ACC112 (cell line): ENCODE results near the gene TTC24.
"Not testable (repeated sequence)": the region's sequence is repeated elsewhere in the genome, so short reads cannot be mapped to it uniquely, and the experiment has no call there.

Experiments
- H2AFZ ChIP-seq: fragments of 200-600 bp; sonication (generic); one replicate; pipeline ENCODE4 v1.6.0; 2017; ENCODE audit warnings: antibody characterized with exemption, low read length; ENCODE audit not compliant: unreplicated experiment
- H3K27ac ChIP-seq: fragments of 200-600 bp; sonication (generic); 2 replicates; pipeline ENCODE4 v1.5.1; 2014; ENCODE audit warnings: low read depth, mild to moderate bottlenecking, antibody characterized with exemption, low read length, moderate library complexity
- H3K27me3 ChIP-seq: fragments of 200-600 bp; sonication (generic); 2 replicates; pipeline ENCODE4 v1.6.1; 2014; ENCODE audit warnings: mild to moderate bottlenecking, antibody characterized with exemption, low read length, moderate library complexity, mixed read lengths; ENCODE audit not compliant: insufficient read depth
- H3K36me3 ChIP-seq: fragments of 200-600 bp; sonication (generic); 2 replicates; pipeline ENCODE4 v1.6.1; 2016; ENCODE audit warnings: mild to moderate bottlenecking, antibody characterized with exemption, low read length, moderate library complexity, mixed read lengths; ENCODE audit not compliant: insufficient read depth
- H3K4me1 ChIP-seq: fragments of 200-600 bp; sonication (generic); one replicate; pipeline ENCODE4 v1.6.1; 2016; ENCODE audit warnings: low read length, mixed read lengths; ENCODE audit not compliant: insufficient read depth, unreplicated experiment, control insufficient read depth
- H3K4me3 ChIP-seq: fragments of 200-600 bp; sonication (generic); 2 replicates; pipeline ENCODE4 v1.5.1; 2014; ENCODE audit warnings: mild to moderate bottlenecking, low read depth, low read length
- H3K79me2 ChIP-seq: fragments of 200-600 bp; sonication (generic); one replicate; pipeline ENCODE4 v1.6.0; 2016; ENCODE audit warnings: low read length; ENCODE audit not compliant: control insufficient read depth, unreplicated experiment, insufficient read depth

TTC24 gene

DNA sequence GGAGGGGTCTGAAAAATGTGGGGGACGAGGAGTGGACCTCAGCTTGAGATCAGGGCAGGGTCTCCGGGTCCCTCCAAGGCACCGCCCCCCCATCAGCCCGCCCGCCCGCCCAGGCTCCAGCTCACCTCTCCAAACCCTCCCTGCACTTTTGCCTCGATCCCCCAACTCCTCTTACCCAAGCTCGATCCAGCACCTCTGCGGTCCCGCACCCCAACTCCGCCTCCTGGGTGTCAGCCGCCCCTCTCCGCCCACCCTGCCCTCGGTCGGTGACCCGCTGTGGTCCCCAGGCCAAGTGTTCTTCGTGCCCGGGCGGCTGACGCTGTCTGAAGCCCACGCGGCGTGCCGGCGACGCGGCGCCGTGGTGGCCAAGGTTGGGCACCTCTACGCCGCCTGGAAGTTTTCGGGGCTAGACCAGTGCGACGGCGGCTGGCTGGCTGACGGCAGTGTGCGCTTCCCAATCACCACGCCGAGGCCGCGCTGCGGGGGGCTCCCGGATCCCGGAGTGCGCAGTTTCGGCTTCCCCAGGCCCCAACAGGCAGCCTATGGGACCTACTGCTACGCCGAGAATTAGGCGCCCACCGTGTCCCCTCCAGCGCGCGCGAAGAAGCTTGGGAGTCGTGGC, 45.4 kb downstream of the TTC24 start:
- no peak overlapping the region for H2AFZ ChIP-seq
- no peaks in the 10 kb centered on the region for H3K79me2 ChIP-seq
- peaks cover 56% of the 10 kb centered on the region for H3K27me3 ChIP-seq
- no peaks in the 10 kb centered on the region for H3K4me1 ChIP-seq
- H3K4me3 ChIP-seq: peak overlapping the region; percentile 68
- no peak overlapping the region for H3K27ac ChIP-seq
- H3K36me3 ChIP-seq: no peaks in the 10 kb centered on the region

- Histone ChIP-seq H2AFZ (no peak overlapping the region), H3K27ac (no peak overlapping the region), H3K27me3 (peaks cover 56% of the 10 kb centered on the region), H3K4me1 (no peaks in the 10 kb centered on the region), H3K36me3 (no peaks in the 10 kb centered on the region), H3K4me3 (peak overlapping the region; percentile 43; the same call in 1 of the 2 replicates), H3K79me2 (no peaks in the 10 kb centered on the region)
Measured at GRCh38 chr1:156625436-156626078, 46.0 kb downstream of the TTC24 start.

- Histone ChIP-seq H2AFZ (no peak overlapping the region), H3K4me3 (no peak overlapping the region), H3K27ac (no peak overlapping the region), H3K4me1 (no peaks in the 10 kb centered on the region), H3K79me2 (no peaks in the 10 kb centered on the region), H3K27me3 (peaks cover 56% of the 10 kb centered on the region), H3K36me3 (no peaks in the 10 kb centered on the region)
Measured at GRCh38 chr1:156626079-156626438, 46.5 kb downstream of the TTC24 start.

DNA sequence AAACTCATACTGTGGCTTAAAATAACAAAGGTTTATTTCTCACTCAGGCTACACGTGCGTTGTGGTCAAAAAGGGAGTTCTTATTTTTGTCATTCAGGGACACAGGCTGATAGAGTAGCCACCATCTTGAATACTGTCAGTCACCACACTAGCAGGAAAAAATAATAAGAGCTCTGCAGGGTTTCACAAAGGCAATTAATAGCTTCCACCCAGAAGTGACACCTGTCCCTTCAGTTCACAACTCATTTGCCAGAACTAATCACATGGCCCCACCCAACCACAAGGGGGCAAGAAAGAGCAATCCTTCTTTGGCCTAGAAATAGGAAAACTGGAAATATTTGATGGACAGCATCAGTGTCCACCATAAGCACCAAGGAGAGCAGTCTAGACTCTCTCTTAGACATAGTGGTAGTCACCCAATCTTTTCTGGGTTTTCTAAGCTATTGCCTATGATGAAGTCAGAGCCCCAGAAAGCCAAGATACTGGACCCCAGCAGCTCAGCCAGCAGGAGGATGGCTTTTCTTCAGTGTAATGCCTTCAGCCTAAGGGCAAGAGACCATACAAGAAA, 47.9 kb downstream of the TTC24 start:
- Histone ChIP-seq H3K79me2 (no peaks in the 10 kb centered on the region), H3K4me1 (no peaks in the 10 kb centered on the region), H3K27ac (no peak overlapping the region), H3K27me3 (peaks cover 68% of the 10 kb centered on the region), H2AFZ (no peak overlapping the region), H3K36me3 (no peaks in the 10 kb centered on the region), H3K4me3 (no peak overlapping the region)

- Histone ChIP-seq H3K4me1 (no peaks in the 10 kb centered on the region), H2AFZ (no peak overlapping the region), H3K27ac (no peak overlapping the region), H3K4me3 (no peak overlapping the region), H3K36me3 (no peaks in the 10 kb centered on the region), H3K27me3 (peaks cover 74% of the 10 kb centered on the region), H3K79me2 (no peaks in the 10 kb centered on the region)
Measured at GRCh38 chr1:156629823-156630449, 50.4 kb downstream of the TTC24 start.

DNA sequence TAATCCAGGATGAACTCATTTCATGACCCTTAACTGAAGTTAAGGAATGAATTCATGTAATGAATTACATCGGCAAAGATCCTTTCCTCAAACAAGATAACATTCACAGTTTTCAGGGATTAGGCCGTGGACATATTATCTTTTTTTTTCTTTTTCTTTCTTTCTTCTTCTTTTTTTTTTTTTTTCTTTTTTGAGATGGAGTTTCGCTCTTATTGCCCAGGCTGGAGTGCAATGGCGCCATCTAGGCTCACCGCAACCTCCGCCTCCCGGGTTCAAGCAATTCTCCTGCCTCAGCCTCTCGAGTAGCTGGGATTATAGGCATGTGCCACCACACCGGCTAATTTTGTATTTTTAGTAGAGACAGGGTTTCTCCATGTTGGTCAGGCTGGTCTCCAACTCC, 51.6 kb downstream of the TTC24 start:
- H3K27ac ChIP-seq, H3K4me3 ChIP-seq, H3K4me1 ChIP-seq, H3K36me3 ChIP-seq, H3K79me2 ChIP-seq, H2AFZ ChIP-seq: not testable (repeated sequence)
- H3K27me3 ChIP-seq: peaks cover 73% of the 10 kb centered on the region

GRCh38 chr1:156632355-156632754, 52.8 kb downstream of the TTC24 start:
- Histone ChIP-seq H3K4me1 (no peaks in the 10 kb centered on the region), H3K27me3 (peaks cover 75% of the 10 kb centered on the region), H3K27ac (no peak overlapping the region), H3K79me2 (no peaks in the 10 kb centered on the region), H3K4me3 (no peak overlapping the region), H3K36me3 (no peaks in the 10 kb centered on the region), H2AFZ (no peak overlapping the region)
